Esophagus muscularis mucosa (tissue), 4 donors: Measurements from ENCODE around the gene MYO10.

Source experiments
- CTCF ChIP-seq, 3 experiments: fragments of 200-600 bp in 2 of 3; fragments of 450-650 bp in 1 of 3; sonication (generic) in 2 of 3; IDR thresholded peaks; one replicate each; pipeline ENCODE4 v1.5.1; 2017 to 2019; ENCODE audit warnings: antibody characterized with exemption in 3 of 3, mild to moderate bottlenecking in 2 of 3, moderate library complexity in 1 of 3
- EP300 ChIP-seq: sonication (generic); formaldehyde crosslinking; IDR thresholded peaks from one replicate; pipeline ENCODE4 v1.6.1; 2017; ENCODE audit warnings: antibody characterized with exemption
- POLR2A ChIP-seq: fragments of 450-650 bp; IDR thresholded peaks from one replicate; pipeline ENCODE4 v1.6.1; 2017; ENCODE audit warnings: antibody characterized with exemption, moderate library complexity, mild to moderate bottlenecking, low read depth
- POLR2AphosphoS5 ChIP-seq, 2 donors: sonication (generic); formaldehyde crosslinking; IDR thresholded peaks; one replicate each; pipeline ENCODE4 v1.6.1; 2017; ENCODE audit warnings: antibody characterized with exemption in 2 of 2

- TF ChIP-seq POLR2AphosphoS5 (IDR thresholded peaks at IDR 0.05) (no peak), POLR2A (no peak), CTCF (IDR thresholded peaks at IDR 0.05) (no peak), EP300 (no peak)
Measured at GRCh38 chr5:16929831-16930230, 6.3 kb downstream of the MYO10 start.
